ENCODE measurements around the gene RRP1B.

The RRP1B gene

DNA sequence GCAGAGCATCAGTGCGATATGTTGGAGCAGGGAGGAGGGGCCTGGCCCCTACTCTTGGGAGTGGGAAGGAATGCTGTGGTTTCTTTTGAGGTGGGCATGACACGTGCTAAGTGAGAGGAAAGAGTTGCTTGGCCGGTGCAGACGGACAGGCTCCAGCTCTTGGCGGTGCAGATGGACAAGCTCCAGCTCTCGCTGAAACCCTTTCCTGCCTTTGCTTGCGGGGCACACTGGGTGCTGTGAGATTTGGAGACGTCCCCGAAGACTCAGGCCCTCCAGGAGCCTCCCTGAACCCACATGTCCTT lies 75.5 kb downstream of the RRP1B start:
- Histone ChIP-seq H4K20me1 (ENCODE audit: insufficient read depth, low read length) (peaks cover 16% of the 10 kb centered on the region), H3K27ac (ENCODE audit: low read length) (no peak overlapping the region), H2AFZ (ENCODE audit: low read depth, low read length) (no peak overlapping the region), H3K79me2 (ENCODE audit: insufficient read depth, low read length) (peaks cover under 1% of the 10 kb centered on the region; the same call in 1 of the 2 replicates), H3K4me1 (ENCODE audit: insufficient read depth, low read length) (no peaks in the 10 kb centered on the region), H3K4me2 (ENCODE audit: insufficient read depth, low read length) (no peak overlapping the region), H3K27me3 (ENCODE audit: insufficient read depth, low read length, poor library complexity) (no peaks in the 10 kb centered on the region), H3K36me3 (ENCODE audit: insufficient read depth, low read length) (no peaks in the 10 kb centered on the region), H3K9me3 (ENCODE audit: insufficient read depth, low read length, severe bottlenecking) (no peaks in the 10 kb centered on the region), H3K9ac (ENCODE audit: low read depth, low read length) (no peak overlapping the region), H3K4me3 (ENCODE audit: low read depth in 1 of 2, low read length in 2 of 2) (no peak overlapping the region)
- ATAC-seq (ENCODE audit: insufficient read depth, low read depth) (no peak), DNase-seq (no peak)
- TF ChIP-seq EZH2 (IDR thresholded peaks at IDR 0.05; ENCODE audit: borderline replicate concordance, low read depth, low read length, severe bottlenecking) = no peak
- TF ChIP-seq, protein P1, sequence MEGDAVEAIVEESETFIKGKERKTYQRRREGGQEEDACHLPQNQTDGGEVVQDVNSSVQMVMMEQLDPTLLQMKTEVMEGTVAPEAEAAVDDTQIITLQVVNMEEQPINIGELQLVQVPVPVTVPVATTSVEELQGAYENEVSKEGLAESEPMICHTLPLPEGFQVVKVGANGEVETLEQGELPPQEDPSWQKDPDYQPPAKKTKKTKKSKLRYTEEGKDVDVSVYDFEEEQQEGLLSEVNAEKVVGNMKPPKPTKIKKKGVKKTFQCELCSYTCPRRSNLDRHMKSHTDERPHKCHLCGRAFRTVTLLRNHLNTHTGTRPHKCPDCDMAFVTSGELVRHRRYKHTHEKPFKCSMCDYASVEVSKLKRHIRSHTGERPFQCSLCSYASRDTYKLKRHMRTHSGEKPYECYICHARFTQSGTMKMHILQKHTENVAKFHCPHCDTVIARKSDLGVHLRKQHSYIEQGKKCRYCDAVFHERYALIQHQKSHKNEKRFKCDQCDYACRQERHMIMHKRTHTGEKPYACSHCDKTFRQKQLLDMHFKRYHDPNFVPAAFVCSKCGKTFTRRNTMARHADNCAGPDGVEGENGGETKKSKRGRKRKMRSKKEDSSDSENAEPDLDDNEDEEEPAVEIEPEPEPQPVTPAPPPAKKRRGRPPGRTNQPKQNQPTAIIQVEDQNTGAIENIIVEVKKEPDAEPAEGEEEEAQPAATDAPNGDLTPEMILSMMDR (IDR thresholded peaks at IDR 0.05; ENCODE audit: borderline replicate concordance, extremely low read depth, low read length, poor library complexity, severe bottlenecking) = no peak

DNA sequence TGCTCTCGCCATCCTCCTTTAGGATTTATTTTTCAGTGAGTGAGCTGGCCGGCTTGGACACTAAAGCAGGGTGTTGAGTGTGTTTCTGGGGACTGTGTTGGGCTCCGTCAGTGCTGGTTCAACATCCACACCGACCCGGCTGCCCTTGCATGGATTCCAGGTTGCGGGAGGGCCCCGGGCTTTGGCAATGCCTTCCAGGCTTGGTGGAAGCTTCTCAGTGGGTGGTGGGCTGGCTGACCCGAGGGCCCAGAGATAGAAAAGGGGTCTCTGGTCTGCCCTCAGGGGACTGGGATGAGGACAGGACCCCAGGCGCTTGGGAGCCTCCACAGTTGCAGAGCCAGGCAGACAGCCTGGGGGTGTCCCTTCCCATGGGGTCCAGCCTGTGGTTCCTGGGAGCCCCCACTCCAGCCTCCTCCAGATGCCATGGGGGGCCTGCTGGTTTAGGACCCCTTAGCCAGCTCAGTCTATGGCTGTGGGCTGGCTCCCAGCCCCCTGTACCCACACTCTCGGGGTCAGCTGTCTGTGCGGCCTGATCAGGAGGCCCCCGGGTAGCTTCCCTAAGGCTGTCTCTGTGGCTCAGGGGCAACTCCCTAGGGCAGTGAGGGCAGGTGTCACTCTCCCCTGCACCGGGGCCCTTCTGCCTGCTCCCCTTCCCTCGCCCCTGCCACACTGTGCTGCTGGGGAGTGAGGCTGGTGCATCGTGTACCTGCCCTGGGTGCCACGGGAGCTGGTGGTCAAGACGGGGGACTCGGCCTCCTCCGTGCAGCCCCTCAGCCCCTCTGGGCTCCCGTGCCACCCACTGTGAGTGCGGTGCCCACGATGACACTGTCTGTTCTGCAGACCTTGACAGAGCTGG lies 76.1 kb downstream of the RRP1B start:
- no peak overlapping the region for H3K4me3 ChIP-seq (ENCODE audit: low read depth in 1 of 2, low read length in 2 of 2)
- no peaks in the 10 kb centered on the region for H3K9me3 ChIP-seq (ENCODE audit: insufficient read depth, low read length, severe bottlenecking)
- no peak overlapping the region for H3K9ac ChIP-seq (ENCODE audit: low read depth, low read length)
- ATAC-seq (ENCODE audit: insufficient read depth, low read depth) = no peak
- no peaks in the 10 kb centered on the region for H3K27me3 ChIP-seq (ENCODE audit: insufficient read depth, low read length, poor library complexity)
- no peak for TF ChIP-seq EZH2 (IDR thresholded peaks at IDR 0.05; ENCODE audit: borderline replicate concordance, low read depth, low read length, severe bottlenecking)
- TF ChIP-seq, protein P1 (IDR thresholded peaks at IDR 0.05; ENCODE audit: borderline replicate concordance, extremely low read depth, low read length, poor library complexity, severe bottlenecking) = no peak
- H3K36me3 ChIP-seq (ENCODE audit: insufficient read depth, low read length) = no peaks in the 10 kb centered on the region
- DNase-seq = no peak
- peaks cover 12% of the 10 kb centered on the region for H4K20me1 ChIP-seq (ENCODE audit: insufficient read depth, low read length)
- no peak overlapping the region for H3K4me2 ChIP-seq (ENCODE audit: insufficient read depth, low read length)
- H3K4me1 ChIP-seq (ENCODE audit: insufficient read depth, low read length) = no peaks in the 10 kb centered on the region
- H3K27ac ChIP-seq (ENCODE audit: low read length) = no peak overlapping the region
- no peak overlapping the region for H2AFZ ChIP-seq (ENCODE audit: low read depth, low read length)
- no peaks in the 10 kb centered on the region for H3K79me2 ChIP-seq (ENCODE audit: insufficient read depth, low read length)

DNA sequence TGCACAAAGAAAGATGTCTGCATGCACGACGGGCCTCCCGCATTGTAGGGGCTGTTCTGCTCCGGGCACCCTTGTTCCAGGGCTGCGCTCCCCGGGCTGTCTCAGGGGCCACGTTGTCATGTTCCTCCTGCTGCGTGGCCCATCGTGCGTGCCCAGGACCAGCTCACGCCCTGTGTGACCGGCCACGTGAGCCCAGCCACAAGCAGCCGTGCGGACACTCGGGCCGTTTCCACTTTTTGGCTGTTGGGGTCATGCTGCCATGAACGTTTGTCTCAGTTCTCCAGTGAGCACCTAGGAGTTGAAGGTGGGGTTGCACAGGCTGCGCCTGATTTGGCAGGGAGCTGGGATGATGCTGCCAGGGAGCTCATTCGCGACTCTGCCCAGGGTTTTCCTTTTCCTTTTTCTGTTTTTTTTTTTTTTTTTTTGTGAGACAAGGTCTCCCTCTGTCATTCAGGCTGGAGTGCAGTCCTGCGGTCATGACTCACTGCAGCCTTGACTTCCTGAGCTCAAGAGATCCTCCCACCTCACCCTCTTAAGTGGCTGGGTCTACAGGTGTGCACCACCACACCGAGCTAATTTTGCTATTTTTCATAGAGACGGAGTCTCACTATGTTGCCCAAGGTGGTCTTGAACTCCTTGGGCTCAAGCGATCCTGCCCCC lies 77.0 kb downstream of the RRP1B start:
- DNase-seq = no peak
- Histone ChIP-seq H3K9me3 (ENCODE audit: insufficient read depth, low read length, severe bottlenecking) (no peaks in the 10 kb centered on the region), H3K4me1 (ENCODE audit: insufficient read depth, low read length) (no peaks in the 10 kb centered on the region), H4K20me1 (ENCODE audit: insufficient read depth, low read length) (peaks cover 17% of the 10 kb centered on the region), H3K4me3 (ENCODE audit: low read depth in 1 of 2, low read length in 2 of 2) (no peak overlapping the region), H2AFZ (ENCODE audit: low read depth, low read length) (no peak overlapping the region), H3K27me3 (ENCODE audit: insufficient read depth, low read length, poor library complexity) (no peaks in the 10 kb centered on the region), H3K9ac (ENCODE audit: low read depth, low read length) (no peak overlapping the region), H3K27ac (ENCODE audit: low read length) (no peak overlapping the region), H3K4me2 (ENCODE audit: insufficient read depth, low read length) (no peak overlapping the region), H3K36me3 (ENCODE audit: insufficient read depth, low read length) (no peaks in the 10 kb centered on the region), H3K79me2 (ENCODE audit: insufficient read depth, low read length) (no peaks in the 10 kb centered on the region)
- ATAC-seq (ENCODE audit: insufficient read depth, low read depth) = no peak
- TF ChIP-seq, protein P1 (IDR thresholded peaks at IDR 0.05; ENCODE audit: borderline replicate concordance, extremely low read depth, low read length, poor library complexity, severe bottlenecking) = no peak
- TF ChIP-seq EZH2 (IDR thresholded peaks at IDR 0.05; ENCODE audit: borderline replicate concordance, low read depth, low read length, severe bottlenecking) = no peak
